Natural killer cell (primary cell): ENCODE results near the gene GPR42. TPM values are rescaled to one million over a fixed set of nuclear protein-coding genes. Genes with fewer than 3 reads are reported as not detected.

Source experiments
- ATAC-seq, 3 donors: fragments of 150-1000 bp in 2 of 3; fragments of 200-7000 bp in 1 of 3; cut with Tn5 transposase; 1 replicate in 1 of 3; 2 replicates in 2 of 3; pipeline ENCODE4 v1.10.0; 2021; ENCODE audit warnings: mild to moderate bottlenecking in 2 of 3, moderate library complexity in 2 of 3
- DNase-seq, 2 donors: peaks; one replicate each; pipeline versions ENCODE4 v3.0.0 to v3.0.0-alpha.2; 2013 to 2021; ENCODE audit warnings: mixed read lengths in 1 of 2
- H3K27ac ChIP-seq: one replicate; pipeline ENCODE4 v1.5.1; 2013; ENCODE audit warnings: mild to moderate bottlenecking, low read length
- H3K27me3 ChIP-seq: one replicate; pipeline ENCODE4 v1.6.1; 2013; ENCODE audit warnings: low read length; ENCODE audit not compliant: control insufficient read depth, insufficient read depth
- H3K36me3 ChIP-seq: one replicate; pipeline ENCODE4 v1.6.1; 2013; ENCODE audit warnings: low read length; ENCODE audit not compliant: control insufficient read depth, insufficient read depth
- H3K4me1 ChIP-seq: one replicate; pipeline ENCODE4 v1.6.1; 2013; ENCODE audit warnings: low read length; ENCODE audit not compliant: control insufficient read depth, insufficient read depth
- H3K4me3 ChIP-seq: one replicate; pipeline ENCODE4 v1.5.1; 2013; ENCODE audit warnings: low read length
- H3K9me3 ChIP-seq: one replicate; pipeline ENCODE4 v1.6.1; 2013; ENCODE audit warnings: low read length; ENCODE audit not compliant: control insufficient read depth, insufficient read depth
- H3K27ac Mint-ChIP-seq, 2 donors: one replicate each; pipeline ENCODE4 v1.8.0; 2022; ENCODE audit warnings: mild to moderate bottlenecking in 2 of 2, mixed read lengths in 2 of 2, moderate library complexity in 1 of 2
- H3K27me3 Mint-ChIP-seq, 2 donors: one replicate each; pipeline ENCODE4 v1.8.0; 2022; ENCODE audit warnings: low read depth in 2 of 2, mixed read lengths in 2 of 2
- H3K36me3 Mint-ChIP-seq: one replicate; pipeline ENCODE4 v1.8.0; 2022; ENCODE audit warnings: mixed read lengths
- H3K4me1 Mint-ChIP-seq, 2 donors: one replicate each; pipeline ENCODE4 v1.8.0; 2022; ENCODE audit warnings: mixed read lengths in 2 of 2
- H3K4me3 Mint-ChIP-seq: one replicate; pipeline ENCODE4 v1.8.0; 2022; ENCODE audit warnings: mild to moderate bottlenecking, moderate library complexity, mixed read lengths
- H3K9me3 Mint-ChIP-seq, 2 donors: one replicate each; pipeline ENCODE4 v1.8.0; 2022; ENCODE audit warnings: mixed read lengths in 2 of 2
- CTCF ChIP-seq: fragments of 200-600 bp; IDR thresholded peaks from one replicate; pipeline ENCODE4 v1.8.0; 2022; ENCODE audit warnings: antibody characterized with exemption
- WGBS: methylation state at CpG from one replicate; pipeline ENCODE4 v1.1.7; 2013; ENCODE audit warnings: missing lambda C conversion rate; ENCODE audit not compliant: insufficient coverage; 5-methylcytosine and 5-hydroxymethylcytosine counted together
- intact Hi-C: fragments of 100-400 bp; cut with micrococcal nuclease; formaldehyde crosslinking; loops from one replicate; pipeline ENCODE4 v1.14.2; 2022
- total RNA-seq, 4 donors: library from RNA; stranded (reverse); fragments of 120-200 nt in 1 of 4; gene quantifications; one replicate each; pipeline versions ENCODE4 v1.2.3 to v1.2.4, GENCODE V29; 2013 to 2022

Gene GPR42
- total RNA-seq, 3 donors from 2014 or later (not counting 1 experiment from before 2014, with no cell fraction given): 0.19 to 1.5 TPM; not detected in 1

- H3K4me3 Mint-ChIP-seq: no peak overlapping the region
- WGBS: 88% methylated on average over 14 of the region's 19 CpGs
- H3K36me3 ChIP-seq: no peaks in the 10 kb centered on the region
- no peaks in the 10 kb centered on the region for H3K9me3 ChIP-seq
- H3K9me3 Mint-ChIP-seq: no peaks in the 10 kb centered on the region
- H3K27ac ChIP-seq: no peak overlapping the region
- H3K4me1 Mint-ChIP-seq: no peaks in the 10 kb centered on the region
- H3K36me3 Mint-ChIP-seq: no peaks in the 10 kb centered on the region
- ATAC-seq (no peak), DNase-seq (no peak)
- H3K27me3 Mint-ChIP-seq: peaks cover 0 to 2% of the 10 kb centered on the region in 2 donors
- no peak overlapping the region for H3K4me3 ChIP-seq
- H3K27me3 ChIP-seq: no peaks in the 10 kb centered on the region
- intact Hi-C loops: no loop called here
- TF ChIP-seq CTCF: no peak
- peaks cover 3% of the 10 kb centered on the region for H3K4me1 ChIP-seq
- no peak overlapping the region for H3K27ac Mint-ChIP-seq
Observed at GRCh38 chr19:35395382-35396199, 24.7 kb downstream of the GPR42 start.

GRCh38 chr19:35396240-35396885 lies 25.5 kb downstream of the GPR42 start:
- Mint-ChIP-seq H3K4me3 (no peak overlapping the region), H3K27ac (no peak overlapping the region), H3K27me3 (no peaks in the 10 kb centered on the region), H3K9me3 (no peaks in the 10 kb centered on the region), H3K36me3 (no peaks in the 10 kb centered on the region), H3K4me1 (no peaks in the 10 kb centered on the region)
- Histone ChIP-seq H3K27ac (no peak overlapping the region), H3K36me3 (no peaks in the 10 kb centered on the region), H3K4me3 (no peak overlapping the region), H3K27me3 (no peaks in the 10 kb centered on the region), H3K4me1 (peaks cover 3% of the 10 kb centered on the region), H3K9me3 (no peaks in the 10 kb centered on the region)
- intact Hi-C loops: no loop called here
- no peak for DNase-seq
- WGBS: 90% methylated on average over 14 of the region's 14 CpGs
- no peak for TF ChIP-seq CTCF
- no peak for ATAC-seq

GRCh38 chr19:35397064-35397463 lies 26.2 kb downstream of the GPR42 start:
- DNase-seq (no peak), ATAC-seq (no peak)
- intact Hi-C loops: no loop called here
- no peaks in the 10 kb centered on the region for H3K36me3 ChIP-seq
- Mint-ChIP-seq H3K27ac (no peak overlapping the region), H3K4me1 (no peaks in the 10 kb centered on the region), H3K27me3 (no peaks in the 10 kb centered on the region), H3K4me3 (no peak overlapping the region), H3K9me3 (no peaks in the 10 kb centered on the region), H3K36me3 (no peaks in the 10 kb centered on the region)
- H3K4me3 ChIP-seq: no peak overlapping the region
- WGBS: 96% methylated on average over 6 of the region's 6 CpGs
- no peak for TF ChIP-seq CTCF
- no peaks in the 10 kb centered on the region for H3K27me3 ChIP-seq
- no peak overlapping the region for H3K27ac ChIP-seq
- H3K4me1 ChIP-seq: peaks cover 3% of the 10 kb centered on the region
- no peaks in the 10 kb centered on the region for H3K9me3 ChIP-seq
